NCI-H446 (cell line): Measurements from ENCODE around the gene NPIPB6.

ENCODE experiments used
- DNase-seq, 2 experiments: peaks; one replicate each; lab custom pipeline; 2025; lab: John Stamatoyannopoulos, UW

The NPIPB6 gene

GRCh38 chr16:28298511-28298878 is 64.8 kb downstream of the NPIPB6 start:
- no peak for DNase-seq

GRCh38 chr16:28297784-28298510 is 65.4 kb downstream of the NPIPB6 start:
- no peak for DNase-seq

GRCh38 chr16:28297308-28297707 is 66.0 kb downstream of the NPIPB6 start:
- no peak for DNase-seq

- DNase-seq = no peak
Measured at GRCh38 chr16:28295276-28295675, 68.0 kb downstream of the NPIPB6 start.

GRCh38 chr16:28294201-28294600 is 69.1 kb downstream of the NPIPB6 start:
- DNase-seq = no peak

GRCh38 chr16:28293601-28293960 is 69.7 kb downstream of the NPIPB6 start:
- no peak for DNase-seq

GRCh38 chr16:28292731-28293600 is 70.3 kb downstream of the NPIPB6 start:
- DNase-seq = peak in 1 of 2 experiments; percentile 24
